Mucosa of rectum (tissue), 2 donors: ENCODE data around the gene IQCN.
"Not testable (repeated sequence)": the region's sequence is repeated elsewhere in the genome, so short reads cannot be mapped to it uniquely, and the experiment has no call there.

Experiments
- H3K27ac ChIP-seq, 2 donors: one replicate each; pipeline ENCODE4 v1.7.0; 2013; ENCODE audit warnings: inconsistent platforms in 2 of 2, low read depth in 2 of 2, low read length in 2 of 2
- H3K27me3 ChIP-seq, 2 donors: one replicate each; pipeline ENCODE4 v1.7.0; 2013; ENCODE audit warnings: low read length in 2 of 2; ENCODE audit not compliant: control insufficient read depth in 2 of 2, insufficient read depth in 2 of 2
- H3K36me3 ChIP-seq, 2 donors: one replicate each; pipeline ENCODE4 v1.7.0; 2013; ENCODE audit warnings: low read length in 2 of 2; ENCODE audit not compliant: control insufficient read depth in 2 of 2, insufficient read depth in 2 of 2
- H3K4me1 ChIP-seq, 2 donors: one replicate each; pipeline ENCODE4 v1.7.0; 2013; ENCODE audit warnings: low read length in 2 of 2, mild to moderate bottlenecking in 1 of 2; ENCODE audit not compliant: control insufficient read depth in 2 of 2, insufficient read depth in 2 of 2
- H3K4me3 ChIP-seq, 2 donors: one replicate each; pipeline ENCODE4 v1.7.0; 2013; ENCODE audit warnings: low read length in 2 of 2
- H3K9ac ChIP-seq, 2 donors: one replicate each; pipeline ENCODE4 v1.7.0; 2013; ENCODE audit warnings: low read length in 2 of 2, low read depth in 1 of 2, mild to moderate bottlenecking in 1 of 2
- H3K9me3 ChIP-seq, 2 donors: one replicate each; pipeline ENCODE4 v1.7.0; 2013; ENCODE audit warnings: low read length in 2 of 2; ENCODE audit not compliant: control insufficient read depth in 2 of 2
- donor health status: healthy.
- donor health status: Normal muscosa, but diverticular disease.

IQCN gene

GRCh38 chr19:18209912-18210311, 64.3 kb downstream of the IQCN start:
- not testable (repeated sequence) for H3K36me3 ChIP-seq, H3K4me1 ChIP-seq, H3K9ac ChIP-seq, H3K4me3 ChIP-seq, H3K9me3 ChIP-seq, H3K27ac ChIP-seq, H3K27me3 ChIP-seq

DNA sequence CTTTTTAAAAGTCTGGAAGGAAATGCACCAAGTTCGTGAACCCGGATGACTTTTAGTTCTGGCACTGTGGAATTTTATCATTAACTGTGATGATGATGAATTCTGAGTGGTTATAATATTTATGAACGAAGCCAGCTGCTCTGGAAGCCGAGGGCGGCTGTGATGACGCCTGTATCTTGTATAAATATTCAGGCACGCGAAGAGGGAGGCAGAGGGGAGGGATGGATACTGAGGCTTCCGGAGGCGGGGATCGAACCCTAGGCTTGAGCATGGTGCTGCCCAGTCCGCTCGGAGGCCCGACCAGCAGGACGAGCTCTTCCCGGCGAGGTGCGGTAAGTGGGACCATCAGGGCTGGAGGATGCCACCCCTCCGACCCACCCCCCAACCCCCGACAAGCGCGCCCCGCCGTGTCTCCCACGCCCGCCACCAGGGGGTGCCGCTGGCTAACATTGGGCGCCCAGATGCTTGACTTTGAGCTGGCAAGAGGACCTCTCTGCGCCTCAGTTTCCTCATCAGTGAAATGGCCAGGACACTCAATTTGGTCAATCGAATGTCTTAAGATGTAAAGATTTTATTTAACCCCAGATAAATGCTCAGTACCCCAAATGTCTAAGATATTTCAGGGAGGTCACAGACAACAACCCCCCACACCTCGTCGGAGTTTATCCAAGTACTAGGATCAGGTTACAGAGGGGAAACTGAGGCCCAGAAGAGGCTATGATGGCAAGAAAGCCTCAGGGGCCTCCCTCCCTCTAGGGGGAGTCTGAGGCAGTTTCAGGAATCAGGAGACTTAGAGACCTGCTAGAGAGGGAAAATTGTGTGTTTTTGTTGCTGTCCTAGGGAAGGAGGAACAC, 65.9 kb downstream of the IQCN start:
- H3K9me3 ChIP-seq, result no peaks in the 10 kb centered on the region
- peaks cover 4 to 8% of the 10 kb centered on the region in 2 donors for H3K4me1 ChIP-seq
- H3K4me3 ChIP-seq, result no peak overlapping the region
- peaks cover 0 to 5% of the 10 kb centered on the region in 2 donors for H3K27me3 ChIP-seq
- H3K27ac ChIP-seq, result no peak overlapping the region
- H3K9ac ChIP-seq, result no peak overlapping the region
- no peaks in the 10 kb centered on the region for H3K36me3 ChIP-seq
